Aorta (tissue), 5 donors: Measurements from ENCODE around the gene TIMMDC1. TPM values are rescaled to one million over a fixed set of nuclear protein-coding genes. Genes with fewer than 3 reads are reported as not detected.

Experiments used
- ATAC-seq: fragments of 200-7000 bp; cut with Tn5 transposase; one replicate; pipeline ENCODE4 v1.9.1; 2022; ENCODE audit warnings: moderate library complexity; ENCODE audit not compliant: low FRiP score
- DNase-seq, 2 donors: peaks; one replicate each; pipeline ENCODE4 v3.0.0-alpha.2; 2020
- H3K27ac ChIP-seq, 2 donors: one replicate each; pipeline ENCODE4 v1.5.1; 2013; ENCODE audit warnings: low read length in 2 of 2, mild to moderate bottlenecking in 2 of 2, moderate library complexity in 2 of 2, control low read depth in 1 of 2, inconsistent platforms in 1 of 2, low read depth in 1 of 2
- H3K27me3 ChIP-seq, 2 donors: one replicate each; pipeline ENCODE4 v1.6.1; 2013; ENCODE audit warnings: control low read depth in 1 of 2, low read length in 1 of 2, mild to moderate bottlenecking in 1 of 2, moderate library complexity in 1 of 2; ENCODE audit not compliant: insufficient read depth in 2 of 2, control insufficient read depth in 1 of 2
- H3K36me3 ChIP-seq, 2 donors: one replicate each; pipeline ENCODE4 v1.6.1; 2013; ENCODE audit warnings: control low read depth in 1 of 2, low read length in 1 of 2, mild to moderate bottlenecking in 1 of 2; ENCODE audit not compliant: insufficient read depth in 2 of 2, control insufficient read depth in 1 of 2
- H3K4me1 ChIP-seq, 2 donors: one replicate each; pipeline ENCODE4 v1.6.1; 2013; ENCODE audit warnings: low read length in 2 of 2, control low read depth in 1 of 2, mild to moderate bottlenecking in 1 of 2, moderate library complexity in 1 of 2; ENCODE audit not compliant: insufficient read depth in 2 of 2, control insufficient read depth in 1 of 2
- H3K4me3 ChIP-seq, 2 donors: one replicate each; pipeline ENCODE4 v1.5.1; 2013; ENCODE audit warnings: low read length in 2 of 2, control low read depth in 1 of 2, mild to moderate bottlenecking in 1 of 2
- H3K9me3 ChIP-seq: one replicate; pipeline ENCODE4 v1.6.1; 2013; ENCODE audit warnings: mild to moderate bottlenecking, low read length; ENCODE audit not compliant: control insufficient read depth
- WGBS, 2 donors: extraction: QIAGEN DNeasy Blood & Tissue Kit; methylation state at CpG; one replicate each; pipeline ENCODE4 v1.1.7; 2013; 5-methylcytosine and 5-hydroxymethylcytosine counted together
- intact Hi-C, 2 donors: fragments of 100-400 bp; cut with DNase I; formaldehyde crosslinking; loops; one replicate each; pipeline versions ENCODE4 v1.14.2 to v1.15.0; 2022
- polyA plus RNA-seq, 2 donors: library from polyadenylated mRNA; stranded (reverse); fragments of 200-250 nt; gene quantifications; one replicate each; pipeline ENCODE4 v1.2.3, GENCODE V29; 2013
- total RNA-seq, 2 donors: library from RNA; stranded (reverse); fragmentation: NEBNext Ultra II Directional; extraction: Animal tissue kit (Norgen Biotek cat#: 25700); gene quantifications; one replicate each; pipeline ENCODE4 v1.2.1, GENCODE V29; 2021
- donor health status: healthy with polysubstance abuse.
- donor health status: Bipolar disorder and iron deficiency.
- donor health status: DM: no; HTN: no; CAD: no.
- donor health status: DM: no; HTN: no; CAD: no.
- donor health status: DM: yes; HTN: yes; CAD: no.

TIMMDC1 gene
- total and polyA plus RNA-seq, 4 donors: 44.6 to 83.5 (median 67.8) TPM

DNA sequence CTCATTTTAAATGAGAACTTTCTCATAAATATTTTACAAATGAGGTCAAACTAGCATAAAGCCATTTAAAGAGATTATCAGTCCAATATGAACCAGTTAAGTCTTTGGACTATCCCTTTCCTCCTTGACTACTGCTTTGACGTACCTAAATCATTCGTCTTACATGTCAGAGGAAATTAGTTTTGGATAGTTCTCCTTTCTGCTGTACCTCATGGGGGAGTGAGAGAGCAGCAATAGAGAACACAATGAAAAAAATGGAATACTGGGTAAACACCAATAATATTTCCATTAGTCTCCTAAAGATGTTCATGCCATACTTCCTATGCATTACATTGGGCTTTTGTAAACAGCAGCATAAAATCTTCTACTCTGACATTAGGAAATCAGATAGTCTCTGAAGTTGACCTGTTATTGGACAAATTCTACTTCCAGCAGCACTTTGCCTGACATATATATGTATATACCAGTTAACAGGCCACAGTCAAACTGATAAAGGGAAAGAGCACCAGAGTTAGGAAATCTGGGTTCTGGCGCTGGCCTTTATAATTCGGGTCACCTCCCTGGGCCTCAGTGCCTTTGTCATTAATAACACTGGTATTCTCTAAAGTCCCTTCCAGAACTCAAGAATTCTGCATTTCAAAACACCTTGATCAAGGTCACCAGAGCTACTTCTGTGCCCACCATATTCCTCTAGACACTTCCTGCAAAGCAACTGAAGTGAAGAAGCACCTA, 26.8 kb downstream of the TIMMDC1 start:
- 55 to 57% methylated on average over 4 of the region's 4 CpGs for WGBS, 2 donors
- H3K27me3 ChIP-seq: no peaks in the 10 kb centered on the region
- no peaks in the 10 kb centered on the region for H3K9me3 ChIP-seq
- no peak for ATAC-seq
- no peak overlapping the region for H3K27ac ChIP-seq
- no peak for DNase-seq
- peaks cover 0 to 4% of the 10 kb centered on the region in 2 donors for H3K36me3 ChIP-seq
- no peaks in the 10 kb centered on the region for H3K4me1 ChIP-seq
- intact Hi-C loops: loop anchor here (5.0 to 10.0 kb wide), 2 partner anchors 157 to 160 kb away; no protein-coding TSS in a partner anchor
- H3K4me3 ChIP-seq: no peak overlapping the region

DNA sequence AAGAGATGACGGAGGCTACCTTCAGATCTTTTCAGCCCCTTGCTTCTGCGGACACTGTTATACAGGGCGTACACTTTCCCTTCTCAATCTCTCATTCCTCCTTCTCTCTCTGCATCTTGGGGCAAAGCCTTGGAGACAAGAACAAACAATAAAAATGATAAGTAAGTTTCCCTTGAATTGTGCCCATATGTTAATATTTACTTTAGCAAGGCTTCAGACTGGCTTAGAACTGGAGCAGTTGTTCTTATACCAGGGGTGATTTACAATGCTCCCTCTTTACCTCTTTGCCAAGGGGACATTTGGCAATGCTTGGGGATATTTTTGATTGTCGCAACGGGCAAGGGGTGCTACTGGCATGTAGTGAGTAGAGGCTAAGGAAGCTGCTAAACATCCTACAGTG, 29.4 kb downstream of the TIMMDC1 start:
- DNase-seq (no peak), ATAC-seq (no peak)
- 59 to 73% methylated on average over 5 of the region's 5 CpGs for WGBS, 2 donors
- H3K4me3 ChIP-seq: no peak overlapping the region
- H3K27me3 ChIP-seq: no peaks in the 10 kb centered on the region
- H3K36me3 ChIP-seq: peaks cover 0 to 2% of the 10 kb centered on the region in 2 donors
- H3K27ac ChIP-seq: no peak overlapping the region
- H3K4me1 ChIP-seq: no peaks in the 10 kb centered on the region
- H3K9me3 ChIP-seq: no peaks in the 10 kb centered on the region
- intact Hi-C loops: loop anchor here in 1 of 2 donors (10.0 kb wide), 1 partner anchor 157 kb away; no protein-coding TSS in a partner anchor

DNA sequence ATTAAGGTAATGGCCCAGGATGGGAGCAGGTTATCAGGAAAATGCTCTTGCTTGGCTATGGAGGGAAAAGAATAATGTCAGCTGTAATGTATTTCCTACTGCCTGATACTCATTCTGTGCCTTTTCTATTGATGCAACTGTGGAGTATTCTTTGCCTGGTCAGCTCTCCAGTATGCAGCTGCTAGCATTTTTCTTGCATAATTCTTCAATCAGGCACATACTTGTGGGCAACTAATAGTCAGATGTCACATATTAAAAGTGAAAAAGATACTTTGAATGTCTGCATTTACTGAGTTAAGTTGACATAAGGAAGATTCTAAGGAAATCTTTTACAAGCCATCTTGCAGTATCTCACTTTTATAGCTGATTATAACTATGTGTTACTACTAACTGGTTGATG, 31.5 kb downstream of the TIMMDC1 start:
- Histone ChIP-seq H3K36me3 (no peaks in the 10 kb centered on the region), H3K4me1 (no peaks in the 10 kb centered on the region), H3K27me3 (no peaks in the 10 kb centered on the region), H3K9me3 (no peaks in the 10 kb centered on the region), H3K27ac (no peak overlapping the region), H3K4me3 (no peak overlapping the region)
- intact Hi-C loops: loop anchor here in 1 of 2 donors (10.0 kb wide), 1 partner anchor 155 kb away; no protein-coding TSS in a partner anchor
- ATAC-seq (no peak), DNase-seq (no peak)

DNA sequence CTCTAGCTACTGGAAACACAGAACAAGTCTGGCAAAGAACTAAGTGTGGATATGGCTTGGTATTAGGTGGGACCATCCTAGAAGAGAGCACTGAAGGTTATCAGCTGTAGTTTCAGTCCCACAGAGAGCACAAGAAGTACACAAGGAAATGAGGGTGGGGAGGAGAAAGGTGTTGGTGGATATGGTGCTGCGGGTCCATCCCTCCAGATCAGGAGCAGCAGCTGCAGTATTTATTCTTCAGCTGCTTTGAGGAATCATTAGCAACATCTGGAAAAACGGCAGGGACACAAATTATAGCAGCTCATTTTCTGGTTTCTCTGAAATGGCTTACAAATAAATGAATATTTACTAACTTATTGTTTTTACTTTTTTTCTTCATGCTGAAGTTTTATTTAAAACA, 32.1 kb downstream of the TIMMDC1 start:
- no peak overlapping the region for H3K4me3 ChIP-seq
- DNase-seq: no peak
- intact Hi-C loops: no loop called here
- H3K4me1 ChIP-seq: no peaks in the 10 kb centered on the region
- no peak overlapping the region for H3K27ac ChIP-seq
- no peaks in the 10 kb centered on the region for H3K36me3 ChIP-seq
- WGBS, 2 donors: 78 to 81% methylated on average over 2 of the region's 2 CpGs
- ATAC-seq: no peak
- no peaks in the 10 kb centered on the region for H3K9me3 ChIP-seq
- H3K27me3 ChIP-seq: no peaks in the 10 kb centered on the region

DNA sequence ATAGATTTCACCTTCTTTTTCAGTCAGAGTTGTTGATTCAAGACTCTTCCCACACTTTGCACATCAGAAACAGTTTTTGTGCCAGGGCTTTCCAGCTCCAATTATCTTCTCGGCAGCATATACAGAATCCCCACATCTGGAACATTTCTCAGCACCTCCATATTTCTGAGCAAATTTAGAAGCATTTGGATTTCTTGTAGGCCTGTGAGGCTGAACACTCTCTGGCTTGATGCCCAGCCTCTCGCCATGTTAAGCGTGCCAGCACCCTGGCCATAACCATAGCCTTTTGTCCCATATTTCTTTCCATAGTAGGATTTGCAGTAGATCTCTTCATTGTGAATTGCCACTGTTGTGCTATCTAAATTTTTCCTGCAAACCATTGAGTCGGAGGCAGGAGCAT, 32.8 kb downstream of the TIMMDC1 start:
- H3K36me3 ChIP-seq: no peaks in the 10 kb centered on the region
- no peaks in the 10 kb centered on the region for H3K9me3 ChIP-seq
- H3K4me3 ChIP-seq: no peak overlapping the region
- WGBS, 2 donors: 82 to 86% methylated on average over 4 of the region's 4 CpGs
- no peak for DNase-seq
- H3K27me3 ChIP-seq: no peaks in the 10 kb centered on the region
- no peak overlapping the region for H3K27ac ChIP-seq
- intact Hi-C loops: no loop called here
- no peak for ATAC-seq
- no peaks in the 10 kb centered on the region for H3K4me1 ChIP-seq

GRCh38 chr3:119534296-119534695, 35.9 kb downstream of the TIMMDC1 start:
- Histone ChIP-seq H3K4me1 (no peaks in the 10 kb centered on the region), H3K27me3 (no peaks in the 10 kb centered on the region), H3K27ac (no peak overlapping the region), H3K36me3 (no peaks in the 10 kb centered on the region), H3K9me3 (no peaks in the 10 kb centered on the region), H3K4me3 (no peak overlapping the region)
- WGBS, 2 donors: 88% methylated on average over 1 of the region's 1 CpG; no CpG with 5 or more reads in 1 of the 2 donors
- intact Hi-C loops: no loop called here
- ATAC-seq (no peak), DNase-seq (no peak)

DNA sequence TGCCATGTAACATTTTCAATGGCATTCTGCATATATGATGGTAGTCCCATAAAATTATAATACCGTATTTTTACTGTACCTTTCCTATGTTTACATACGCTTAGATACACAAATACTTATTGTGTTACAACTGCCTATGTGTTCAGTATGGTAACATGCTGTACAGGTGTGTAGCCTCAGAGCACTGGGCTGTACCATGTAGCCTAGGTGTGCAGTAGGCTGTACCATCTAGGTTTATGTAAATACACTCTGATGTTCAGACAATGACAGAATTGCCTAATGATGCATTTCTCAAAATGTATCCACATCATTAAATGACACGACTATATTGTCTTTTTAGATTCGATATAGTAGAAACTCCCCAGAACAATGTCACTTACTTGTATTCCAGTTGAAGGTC, 38.4 kb downstream of the TIMMDC1 start:
- ATAC-seq (no peak), DNase-seq (no peak)
- Histone ChIP-seq H3K27me3 (no peaks in the 10 kb centered on the region), H3K4me3 (no peak overlapping the region), H3K36me3 (no peaks in the 10 kb centered on the region), H3K27ac (no peak overlapping the region), H3K9me3 (no peaks in the 10 kb centered on the region), H3K4me1 (no peaks in the 10 kb centered on the region)
- WGBS, 2 donors: 95 to 97% methylated on average over 4 of the region's 4 CpGs
- intact Hi-C loops: no loop called here

- intact Hi-C loops: no loop called here
- no peak overlapping the region for H3K4me3 ChIP-seq
- ATAC-seq (no peak), DNase-seq (no peak)
- 87 to 88% methylated on average over 1 of the region's 1 CpG for WGBS, 2 donors
- H3K9me3 ChIP-seq: peaks cover 2% of the 10 kb centered on the region
- H3K27me3 ChIP-seq: no peaks in the 10 kb centered on the region
- H3K27ac ChIP-seq: no peak overlapping the region
- H3K4me1 ChIP-seq: no peaks in the 10 kb centered on the region
- no peaks in the 10 kb centered on the region for H3K36me3 ChIP-seq
Observed at GRCh38 chr3:119538772-119539171, 40.4 kb downstream of the TIMMDC1 start.

- peaks cover 2% of the 10 kb centered on the region for H3K9me3 ChIP-seq
Observed at GRCh38 chr3:119541547-119541946, 43.2 kb downstream of the TIMMDC1 start.

More at GRCh38 chr3:119541547-119541946, 43.2 kb downstream of the TIMMDC1 start:
- intact Hi-C loops: no loop called here
- Histone ChIP-seq H3K4me3 (no peak overlapping the region), H3K36me3 (no peaks in the 10 kb centered on the region), H3K27ac (no peak overlapping the region), H3K27me3 (no peaks in the 10 kb centered on the region), H3K4me1 (no peaks in the 10 kb centered on the region)
- WGBS, 2 donors: 75 to 81% methylated on average over 3 of the region's 3 CpGs
- no peak for ATAC-seq
- DNase-seq: no peak
